Neutrophil (primary cell): ENCODE data around the gene CD34.

Experiments
- H3K27ac ChIP-seq: fragments of 200-600 bp; sonication (generic); 2 replicates; pipeline ENCODE4 v1.5.1; 2016; ENCODE audit warnings: mild to moderate bottlenecking, moderate library complexity
- H3K27me3 ChIP-seq: fragments of 200-600 bp; sonication (generic); 2 replicates; pipeline ENCODE4 v1.6.0; 2016; ENCODE audit warnings: mild to moderate bottlenecking
- H3K36me3 ChIP-seq: fragments of 200-600 bp; sonication (generic); 2 replicates; pipeline ENCODE4 v1.5.1; 2017
- H3K4me1 ChIP-seq, 2 experiments: fragments of 200-600 bp in 1 of 2; sonication (generic) in 1 of 2; 1 replicate in 1 of 2; 2 replicates in 1 of 2; pipeline versions ENCODE4 v1.5.1 to v1.6.1; 2013 to 2016; ENCODE audit warnings: low read depth in 1 of 2, low read length in 1 of 2, mild to moderate bottlenecking in 1 of 2, moderate library complexity in 1 of 2; ENCODE audit not compliant: control insufficient read depth in 1 of 2, insufficient read depth in 1 of 2
- H3K4me3 ChIP-seq, 2 experiments: fragments of 200-600 bp in 1 of 2; sonication (generic) in 1 of 2; 1 replicate in 1 of 2; 2 replicates in 1 of 2; pipeline ENCODE4 v1.5.1; 2013 to 2016; ENCODE audit warnings: low read depth in 1 of 2, low read length in 1 of 2, mild to moderate bottlenecking in 1 of 2, moderate library complexity in 1 of 2
- H3K9me3 ChIP-seq: fragments of 200-600 bp; sonication (generic); 2 replicates; pipeline ENCODE4 v1.5.1; 2016
- CTCF ChIP-seq: fragments of 200-600 bp; sonication (generic); IDR thresholded peaks from 2 replicates; pipeline ENCODE4 v1.5.1; 2016; ENCODE audit warnings: antibody characterized with exemption

Gene CD34

GRCh38 chr1:207903053-207903452 is 7.9 kb downstream of the CD34 start:
- Histone ChIP-seq H3K9me3 (no peaks in the 10 kb centered on the region), H3K27ac (no peak overlapping the region), H3K4me3 (no peak overlapping the region), H3K4me1 (no peaks in the 10 kb centered on the region), H3K36me3 (no peaks in the 10 kb centered on the region), H3K27me3 (peaks cover 4% of the 10 kb centered on the region)
- TF ChIP-seq CTCF, result no peak

DNA sequence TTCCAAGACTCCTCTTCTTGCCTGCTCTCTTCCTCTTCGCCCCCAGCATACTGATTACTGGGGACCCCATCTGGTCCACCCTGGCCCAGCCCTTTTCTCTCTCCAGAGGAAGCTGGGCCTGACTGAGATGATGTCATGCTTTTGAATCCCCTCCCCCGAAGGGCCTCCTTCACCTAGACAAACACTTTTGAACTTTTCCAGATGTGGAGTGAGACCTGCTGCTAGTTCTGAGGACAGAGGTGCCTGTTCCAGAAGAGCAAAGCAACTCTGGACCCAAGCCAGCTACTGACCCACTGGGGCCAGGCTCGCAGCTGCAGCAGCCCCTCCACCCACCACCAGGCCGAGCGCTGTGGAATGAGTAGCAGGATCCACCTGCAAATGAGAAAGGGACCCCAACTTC is 8.4 kb downstream of the CD34 start:
- no peaks in the 10 kb centered on the region for H3K4me1 ChIP-seq
- no peak for TF ChIP-seq CTCF
- H3K4me3 ChIP-seq, result no peak overlapping the region
- no peak overlapping the region for H3K27ac ChIP-seq
- H3K27me3 ChIP-seq, result no peaks in the 10 kb centered on the region
- no peaks in the 10 kb centered on the region for H3K9me3 ChIP-seq
- no peaks in the 10 kb centered on the region for H3K36me3 ChIP-seq

DNA sequence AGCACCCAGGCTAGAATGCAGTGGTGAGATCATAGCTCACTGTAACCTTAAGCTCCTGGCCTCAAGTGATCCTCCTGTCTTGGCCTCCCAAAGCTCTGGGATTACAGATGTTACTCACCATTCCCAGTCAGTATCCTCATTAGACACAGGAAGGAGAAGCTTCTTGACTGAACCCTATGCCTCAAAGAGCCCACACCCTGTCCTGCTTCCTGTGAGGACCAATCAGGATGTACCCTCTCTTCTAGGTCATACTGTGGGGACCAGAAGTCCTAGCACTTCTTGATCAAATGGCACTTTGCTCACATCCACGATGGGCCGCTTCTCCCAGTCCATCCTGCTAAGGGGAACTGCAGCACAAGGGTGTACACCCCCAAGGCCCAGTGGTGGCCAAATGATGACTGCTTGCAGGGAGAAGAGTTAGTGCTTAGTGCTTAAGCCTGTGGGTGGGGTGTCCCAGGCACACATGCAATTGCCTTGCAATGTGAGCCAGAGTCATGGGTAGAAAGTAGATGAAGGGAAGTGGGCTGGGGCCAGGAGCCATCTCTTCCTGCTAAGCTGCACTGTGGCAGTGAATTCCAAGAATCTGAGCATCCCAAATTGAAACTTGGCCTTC is 9.8 kb downstream of the CD34 start:
- Histone ChIP-seq H3K4me1 (no peaks in the 10 kb centered on the region), H3K27me3 (no peaks in the 10 kb centered on the region), H3K27ac (no peak overlapping the region), H3K9me3 (no peaks in the 10 kb centered on the region), H3K4me3 (no peak overlapping the region), H3K36me3 (no peaks in the 10 kb centered on the region)
- TF ChIP-seq CTCF, result no peak

DNA sequence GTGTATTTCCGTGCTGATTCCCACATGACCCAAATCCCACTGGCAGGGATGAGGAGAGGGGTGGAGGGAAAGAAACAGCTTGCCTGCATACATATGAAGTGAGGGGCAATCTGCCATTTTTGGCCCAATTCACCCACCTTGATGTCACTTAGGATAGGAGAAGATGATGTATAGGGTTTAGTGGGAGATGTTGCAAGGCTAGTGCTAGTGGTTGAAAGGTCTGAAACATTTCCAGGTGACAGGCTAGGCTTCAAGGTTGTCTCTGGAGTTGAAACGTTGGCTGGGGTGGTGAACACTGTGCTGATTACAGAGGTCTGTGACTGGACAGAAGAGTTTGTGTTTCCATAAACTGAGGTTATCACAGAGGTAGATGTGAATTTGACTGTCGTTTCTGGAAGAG is 12.1 kb downstream of the CD34 start:
- Histone ChIP-seq H3K4me3 (no peak overlapping the region), H3K9me3 (no peaks in the 10 kb centered on the region), H3K36me3 (no peaks in the 10 kb centered on the region), H3K4me1 (no peaks in the 10 kb centered on the region), H3K27ac (no peak overlapping the region), H3K27me3 (no peaks in the 10 kb centered on the region)
- no peak for TF ChIP-seq CTCF

- TF ChIP-seq CTCF, result no peak
- Histone ChIP-seq H3K36me3 (no peaks in the 10 kb centered on the region), H3K4me3 (no peak overlapping the region), H3K4me1 (no peaks in the 10 kb centered on the region), H3K9me3 (no peaks in the 10 kb centered on the region), H3K27ac (no peak overlapping the region), H3K27me3 (no peaks in the 10 kb centered on the region)
These were observed 12.7 kb downstream of the CD34 start for GRCh38 chr1:207898260-207898659.

GRCh38 chr1:207897188-207897587 is 13.7 kb downstream of the CD34 start:
- no peak for TF ChIP-seq CTCF
- no peak overlapping the region for H3K27ac ChIP-seq
- H3K4me1 ChIP-seq, result no peaks in the 10 kb centered on the region
- H3K4me3 ChIP-seq, result no peak overlapping the region
- no peaks in the 10 kb centered on the region for H3K27me3 ChIP-seq
- H3K36me3 ChIP-seq, result no peaks in the 10 kb centered on the region
- no peaks in the 10 kb centered on the region for H3K9me3 ChIP-seq
